ENCODE data around the gene MTPN. TPM values are rescaled to one million over a fixed set of nuclear protein-coding genes. Genes with fewer than 3 reads are reported as not detected.

MTPN gene
- total RNA-seq, 1 experiment from 2014 or later: 98.2 TPM

- peaks cover 3% of the 10 kb centered on the region for H3K79me1 ChIP-seq (ENCODE audit: insufficient read depth, low read depth, low read length, poor library complexity, severe bottlenecking)
- H4K91ac ChIP-seq (ENCODE audit: insufficient read length, low read depth, low read length): no peak overlapping the region
- no peaks in the 10 kb centered on the region for H4K20me1 ChIP-seq (ENCODE audit: control insufficient read depth, insufficient read depth, insufficient read length)
- no peak overlapping the region for H2AFZ ChIP-seq (ENCODE audit: low read length)
- H3K23me2 ChIP-seq (ENCODE audit: insufficient read length, low read depth, low read length, poor library complexity, severe bottlenecking): no peaks in the 10 kb centered on the region
- H2AK5ac ChIP-seq (ENCODE audit: insufficient read length, low read length): no peak overlapping the region
- Mint-ChIP-seq H3K36me3 (ENCODE audit: insufficient read depth in 1 of 3, low read depth in 3 of 3) (no peaks in the 10 kb centered on the region), H3K4me1 (peaks cover 22% of the 10 kb centered on the region in 2 experiments), H3K4me3 (no peak overlapping the region), H3K27ac (no peak overlapping the region; a peak in 2 of 7 replicates), H3K9me3 (no peaks in the 10 kb centered on the region), H3K27me3 (ENCODE audit: low read depth) (no peaks in the 10 kb centered on the region)
- no peak overlapping the region for H3K14ac ChIP-seq (ENCODE audit: insufficient read depth, low read length)
- H3K79me2 ChIP-seq (ENCODE audit: insufficient read depth, low read length): peaks cover 2% of the 10 kb centered on the region; the same call in 1 of the 2 replicates
- H4K5ac ChIP-seq (ENCODE audit: insufficient read length, low read depth, low read length): no peak overlapping the region
- no peak overlapping the region for H2BK120ac ChIP-seq (ENCODE audit: low read depth, low read length, poor library complexity, severe bottlenecking)
- no peak overlapping the region for H2BK12ac ChIP-seq (ENCODE audit: insufficient read length, low read depth, low read length)
- H3K23ac ChIP-seq (ENCODE audit: insufficient read length, low read depth, low read length): no peak overlapping the region
- no peak overlapping the region for H4K8ac ChIP-seq (replicated peaks; ENCODE audit: insufficient read length, low read depth, low read length)
- no peak overlapping the region for H3K27ac ChIP-seq (ENCODE audit: insufficient read length, low read depth, low read length)
- no peak for TF ChIP-seq CTCF (conservative IDR thresholded peaks at IDR 0.05)
- no peak for DNase-seq
- no peak overlapping the region for H3T11ph ChIP-seq (ENCODE audit: low read length)
- H2BK15ac ChIP-seq (ENCODE audit: low read depth, low read length): no peak overlapping the region
- no peak overlapping the region for H3K4ac ChIP-seq (ENCODE audit: low read depth, low read length)
- no peak overlapping the region for H2BK5ac ChIP-seq (ENCODE audit: insufficient read length, low read length)
- no peak overlapping the region for H2BK20ac ChIP-seq (ENCODE audit: low read depth, low read length, poor library complexity, severe bottlenecking)
- no peaks in the 10 kb centered on the region for H3K9me3 ChIP-seq (ENCODE audit: control insufficient read depth, low read depth, low read length)
- no peaks in the 10 kb centered on the region for H3K27me3 ChIP-seq (ENCODE audit: insufficient read depth, low read length)
- H3K18ac ChIP-seq (ENCODE audit: insufficient read length, low read depth, low read length): no peak overlapping the region
- H3K4me1 ChIP-seq (ENCODE audit: insufficient read depth, low read length): no peaks in the 10 kb centered on the region; the same call in 1 of the 2 replicates
- no peak overlapping the region for H3K9ac ChIP-seq (ENCODE audit: extremely low read depth, insufficient read length, low read length)
- WGBS (ENCODE audit: extremely low coverage, insufficient read length, low lambda C conversion rate): no CpG with 5 or more reads among the region's 8 CpGs
- H3K56ac ChIP-seq (ENCODE audit: insufficient read length, low read depth, low read length): no peak overlapping the region
- no peak overlapping the region for H3K4me2 ChIP-seq (ENCODE audit: insufficient read depth, insufficient read length, low read length)
Observed at GRCh38 chr7:135939261-135939812, 37.8 kb downstream of the MTPN start.

All from H9 (cell line).